IMR-90 (cell line): ENCODE data around the gene SPEF2.

Experiments
- BHLHE40 ChIP-seq: fragments of 150-350 bp; IDR thresholded peaks from 2 replicates; pipeline ENCODE4 v1.6.1; 2016; ENCODE audit warnings: mild to moderate bottlenecking, low read depth, low read length
- CEBPB ChIP-seq: IDR thresholded peaks from 2 replicates; pipeline ENCODE4 v1.6.1; 2012; ENCODE audit warnings: low read depth, low read length, improper control_type of control experiment
- CHD1 ChIP-seq: IDR thresholded peaks from 2 replicates; pipeline ENCODE4 v1.6.1; 2012; ENCODE audit warnings: low read depth, low read length, improper control_type of control experiment
- FOS ChIP-seq: fragments of 150-350 bp; IDR thresholded peaks from 2 replicates; pipeline ENCODE4 v1.6.1; 2016; ENCODE audit warnings: low read depth, low read length
- MAFK ChIP-seq: IDR thresholded peaks from 2 replicates; pipeline ENCODE4 v1.6.1; 2012; ENCODE audit warnings: low read depth, low read length, improper control_type of control experiment
- MAZ ChIP-seq: IDR thresholded peaks from 2 replicates; pipeline ENCODE4 v1.6.1; 2012; ENCODE audit warnings: low read depth, mild to moderate bottlenecking, low read length, improper control_type of control experiment, moderate library complexity, borderline replicate concordance
- MXI1 ChIP-seq: IDR thresholded peaks from 2 replicates; pipeline ENCODE4 v1.6.1; 2012; ENCODE audit warnings: low read depth, mild to moderate bottlenecking, low read length, moderate library complexity, borderline replicate concordance
- NFE2L2 ChIP-seq: fragments of 150-350 bp; IDR thresholded peaks from 2 replicates; pipeline ENCODE4 v1.6.1; 2016; ENCODE audit warnings: low read depth, mild to moderate bottlenecking, low read length
- POLR2A ChIP-seq: IDR thresholded peaks from 2 replicates; pipeline ENCODE4 v1.6.1; 2012; ENCODE audit warnings: mild to moderate bottlenecking, low read depth, low read length
- RAD21 ChIP-seq: IDR thresholded peaks from 2 replicates; pipeline ENCODE4 v1.6.1; 2012; ENCODE audit warnings: low read length, improper control_type of control experiment
- RCOR1 ChIP-seq: IDR thresholded peaks from 2 replicates; pipeline ENCODE4 v1.6.1; 2012; ENCODE audit warnings: mild to moderate bottlenecking, low read length, improper control_type of control experiment; ENCODE audit not compliant: insufficient replicate concordance
- SMC3 ChIP-seq: fragments of 150-350 bp; IDR thresholded peaks from 2 replicates; pipeline ENCODE4 v1.6.1; 2016; ENCODE audit warnings: low read depth, mild to moderate bottlenecking, antibody characterized with exemption, low read length, moderate library complexity
- TF ChIP-seq, protein P1 (sequence below): conservative IDR thresholded peaks from 2 replicates; pipeline ENCODE4 v1.5.1; 2012; ENCODE audit warnings: mild to moderate bottlenecking, low read depth, low read length, improper control_type of control experiment
- TF ChIP-seq, protein P2 (sequence below): fragments of 150-350 bp; IDR thresholded peaks from 2 replicates; pipeline ENCODE4 v1.6.1; 2017; ENCODE audit warnings: mild to moderate bottlenecking, antibody characterized with exemption, low read length, low read depth

DNA sequence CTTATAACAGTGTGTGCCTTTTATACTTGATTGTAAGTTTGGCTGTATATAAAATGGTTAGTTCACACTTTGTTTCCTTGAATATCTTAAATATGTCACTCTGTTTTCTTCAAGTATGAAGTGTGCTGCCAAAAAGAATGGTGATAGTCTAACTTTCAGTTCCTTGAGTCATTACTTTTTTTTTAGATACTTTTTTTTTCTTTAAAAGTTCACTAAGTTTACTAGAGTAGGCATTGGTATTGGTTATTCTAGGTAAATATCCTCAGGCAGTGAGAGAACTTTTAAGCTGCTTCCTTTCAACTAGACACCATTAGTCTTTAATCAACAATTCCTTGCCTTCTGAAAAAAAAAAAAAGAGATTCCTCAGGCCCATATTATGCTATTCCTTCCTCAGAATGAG, 41.9 kb downstream of the SPEF2 start:
- TF ChIP-seq, protein P1, sequence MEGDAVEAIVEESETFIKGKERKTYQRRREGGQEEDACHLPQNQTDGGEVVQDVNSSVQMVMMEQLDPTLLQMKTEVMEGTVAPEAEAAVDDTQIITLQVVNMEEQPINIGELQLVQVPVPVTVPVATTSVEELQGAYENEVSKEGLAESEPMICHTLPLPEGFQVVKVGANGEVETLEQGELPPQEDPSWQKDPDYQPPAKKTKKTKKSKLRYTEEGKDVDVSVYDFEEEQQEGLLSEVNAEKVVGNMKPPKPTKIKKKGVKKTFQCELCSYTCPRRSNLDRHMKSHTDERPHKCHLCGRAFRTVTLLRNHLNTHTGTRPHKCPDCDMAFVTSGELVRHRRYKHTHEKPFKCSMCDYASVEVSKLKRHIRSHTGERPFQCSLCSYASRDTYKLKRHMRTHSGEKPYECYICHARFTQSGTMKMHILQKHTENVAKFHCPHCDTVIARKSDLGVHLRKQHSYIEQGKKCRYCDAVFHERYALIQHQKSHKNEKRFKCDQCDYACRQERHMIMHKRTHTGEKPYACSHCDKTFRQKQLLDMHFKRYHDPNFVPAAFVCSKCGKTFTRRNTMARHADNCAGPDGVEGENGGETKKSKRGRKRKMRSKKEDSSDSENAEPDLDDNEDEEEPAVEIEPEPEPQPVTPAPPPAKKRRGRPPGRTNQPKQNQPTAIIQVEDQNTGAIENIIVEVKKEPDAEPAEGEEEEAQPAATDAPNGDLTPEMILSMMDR: no peak
- TF ChIP-seq RAD21: no peak
- TF ChIP-seq SMC3: no peak
- no peak for TF ChIP-seq POLR2A
- no peak for TF ChIP-seq MXI1
- no peak for TF ChIP-seq RCOR1
- no peak for TF ChIP-seq BHLHE40
- no peak for TF ChIP-seq CEBPB
- TF ChIP-seq MAFK: no peak
- no peak for TF ChIP-seq CHD1
- TF ChIP-seq, protein P2, sequence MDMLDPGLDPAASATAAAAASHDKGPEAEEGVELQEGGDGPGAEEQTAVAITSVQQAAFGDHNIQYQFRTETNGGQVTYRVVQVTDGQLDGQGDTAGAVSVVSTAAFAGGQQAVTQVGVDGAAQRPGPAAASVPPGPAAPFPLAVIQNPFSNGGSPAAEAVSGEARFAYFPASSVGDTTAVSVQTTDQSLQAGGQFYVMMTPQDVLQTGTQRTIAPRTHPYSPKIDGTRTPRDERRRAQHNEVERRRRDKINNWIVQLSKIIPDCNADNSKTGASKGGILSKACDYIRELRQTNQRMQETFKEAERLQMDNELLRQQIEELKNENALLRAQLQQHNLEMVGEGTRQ: no peak
- TF ChIP-seq NFE2L2: no peak
- TF ChIP-seq FOS: no peak
- no peak for TF ChIP-seq MAZ
